ENCODE results near the gene IFI30.

IFI30 gene

DNA sequence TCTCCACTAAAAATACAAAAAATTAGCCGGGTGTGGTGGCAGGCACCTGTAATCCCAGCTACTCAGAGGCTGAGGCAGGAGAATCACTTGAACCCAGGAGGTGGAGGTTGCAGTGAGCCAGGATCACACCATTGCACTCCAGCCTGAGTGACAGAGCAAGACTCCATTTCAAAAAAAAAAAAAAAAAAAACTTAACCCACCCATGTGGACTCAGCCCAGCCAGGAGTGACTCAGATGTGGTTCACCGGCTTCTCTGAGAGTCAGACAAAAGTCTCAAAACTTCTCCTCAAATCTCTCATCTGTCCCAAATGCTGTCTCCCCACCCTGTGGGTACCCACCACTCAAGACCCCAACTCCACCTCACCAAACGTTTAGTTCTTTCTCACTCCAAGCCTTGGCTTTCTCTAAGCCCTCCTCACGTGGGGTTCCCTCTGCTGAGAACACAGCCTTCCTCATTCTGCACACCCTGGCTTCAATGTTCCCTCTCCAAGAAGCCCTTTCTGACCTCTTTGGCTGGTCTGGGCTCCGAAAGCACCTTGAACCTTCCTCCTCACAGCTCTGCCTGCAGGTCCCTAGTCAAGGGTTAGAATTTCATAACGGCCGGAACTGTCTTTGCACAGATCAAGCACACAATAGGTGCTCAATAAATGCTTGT, 41.3 kb downstream of the IFI30 start:
- ChIA-PET POLR2A (no interaction called here), CTCF (interaction anchor here (1.0 to 1.1 kb wide), 3 partner anchors 37 to 65 kb away, joined by 3 read pairs; no protein-coding TSS in a partner anchor)

GRCh38 chr19:18216789-18217188, 43.2 kb downstream of the IFI30 start:
- POLR2A ChIA-PET = no interaction called here
- no peak for TF ChIP-seq CTCF (IDR thresholded peaks at IDR 0.05; ENCODE audit: insufficient read depth, low read length, missing control alignments)
- no peak overlapping the region for H3K4me3 ChIP-seq (ENCODE audit: low read depth, low read length)
- CTCF ChIA-PET = interaction anchor here (1.8 kb wide), 1 partner anchor 35 kb away, joined by 8 read pairs; no protein-coding TSS in a partner anchor
- no peak for DNase-seq (ENCODE audit: low read depth, low spot score)

More for the DNA sequence above, 41.3 kb downstream of the IFI30 start:
- no peak for DNase-seq (ENCODE audit: low read depth, low spot score)
- TF ChIP-seq CTCF (IDR thresholded peaks at IDR 0.05; ENCODE audit: insufficient read depth, low read length, missing control alignments) = no peak
- H3K4me3 ChIP-seq (ENCODE audit: low read depth, low read length) = no peak overlapping the region

DNA sequence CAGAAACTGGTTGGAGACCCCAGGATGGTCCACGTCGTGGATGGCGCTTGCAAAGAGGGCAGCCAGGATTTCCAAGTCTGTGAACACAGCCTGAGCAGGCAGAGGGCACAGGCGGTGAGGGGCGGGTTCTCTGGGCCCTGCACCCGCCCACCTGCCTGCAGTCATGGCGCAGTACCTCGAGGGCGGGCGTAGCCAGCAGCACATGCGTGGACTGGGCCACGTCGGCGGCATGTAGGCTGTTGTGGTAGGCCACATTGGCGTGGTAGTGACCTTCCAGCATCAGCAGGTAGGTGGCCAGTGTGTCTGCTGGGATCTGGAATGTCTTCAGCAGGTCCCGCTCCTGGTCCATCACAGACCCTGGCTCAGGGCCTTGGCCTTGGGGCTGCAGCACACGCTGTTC, 44.5 kb downstream of the IFI30 start:
- no peak overlapping the region for H3K4me3 ChIP-seq (ENCODE audit: low read depth, low read length)
- POLR2A ChIA-PET = no interaction called here
- no peak for TF ChIP-seq CTCF (IDR thresholded peaks at IDR 0.05; ENCODE audit: insufficient read depth, low read length, missing control alignments)
- no peak for DNase-seq (ENCODE audit: low read depth, low spot score)
- CTCF ChIA-PET = interaction anchor here (1.2 to 4.7 kb wide), 3 partner anchors 13 to 60 kb away, joined by 3 to 21 read pairs (median 4); no protein-coding TSS in a partner anchor

GRCh38 chr19:18218600-18218999, 45.0 kb downstream of the IFI30 start:
- no peak for DNase-seq (ENCODE audit: low read depth, low spot score)
- no peak overlapping the region for H3K4me3 ChIP-seq (ENCODE audit: low read depth, low read length)
- CTCF ChIA-PET = interaction anchor here (1.2 to 4.7 kb wide), 4 partner anchors 11 to 60 kb away, joined by 3 to 21 read pairs (median 8); no protein-coding TSS in a partner anchor
- TF ChIP-seq CTCF (IDR thresholded peaks at IDR 0.05; ENCODE audit: insufficient read depth, low read length, missing control alignments) = no peak
- POLR2A ChIA-PET = no interaction called here

GRCh38 chr19:18219911-18220631, 46.5 kb downstream of the IFI30 start:
- no peak overlapping the region for H3K4me3 ChIP-seq (ENCODE audit: low read depth, low read length)
- TF ChIP-seq CTCF (IDR thresholded peaks at IDR 0.05; ENCODE audit: insufficient read depth, low read length, missing control alignments) = no peak
- ChIA-PET CTCF (interaction anchor here (1.1 to 4.7 kb wide), 4 partner anchors 10 to 32 kb away, joined by 3 to 21 read pairs (median 8); no protein-coding TSS in a partner anchor), POLR2A (interaction anchor here (0.7 to 1.3 kb wide), 2 partner anchors 36 to 196 kb away, joined by 3 read pairs; no protein-coding TSS in a partner anchor)
- no peak for DNase-seq (ENCODE audit: low read depth, low spot score)

All from AG04449 (cell line).